GM19025 (cell line): ENCODE data around the gene LIMD2.
"Not testable (repeated sequence)": the region's sequence is repeated elsewhere in the genome, so short reads cannot be mapped to it uniquely, and the experiment has no call there.

ENCODE experiments used
- ATAC-seq: cut with Tn5 transposase; IDR thresholded peaks from one replicate; pipeline ENCODE4 v1.9.1; 2021; ENCODE audit warnings: mild to moderate bottlenecking, low read depth, moderate library complexity; ENCODE audit not compliant: unreplicated experiment

LIMD2 gene

DNA sequence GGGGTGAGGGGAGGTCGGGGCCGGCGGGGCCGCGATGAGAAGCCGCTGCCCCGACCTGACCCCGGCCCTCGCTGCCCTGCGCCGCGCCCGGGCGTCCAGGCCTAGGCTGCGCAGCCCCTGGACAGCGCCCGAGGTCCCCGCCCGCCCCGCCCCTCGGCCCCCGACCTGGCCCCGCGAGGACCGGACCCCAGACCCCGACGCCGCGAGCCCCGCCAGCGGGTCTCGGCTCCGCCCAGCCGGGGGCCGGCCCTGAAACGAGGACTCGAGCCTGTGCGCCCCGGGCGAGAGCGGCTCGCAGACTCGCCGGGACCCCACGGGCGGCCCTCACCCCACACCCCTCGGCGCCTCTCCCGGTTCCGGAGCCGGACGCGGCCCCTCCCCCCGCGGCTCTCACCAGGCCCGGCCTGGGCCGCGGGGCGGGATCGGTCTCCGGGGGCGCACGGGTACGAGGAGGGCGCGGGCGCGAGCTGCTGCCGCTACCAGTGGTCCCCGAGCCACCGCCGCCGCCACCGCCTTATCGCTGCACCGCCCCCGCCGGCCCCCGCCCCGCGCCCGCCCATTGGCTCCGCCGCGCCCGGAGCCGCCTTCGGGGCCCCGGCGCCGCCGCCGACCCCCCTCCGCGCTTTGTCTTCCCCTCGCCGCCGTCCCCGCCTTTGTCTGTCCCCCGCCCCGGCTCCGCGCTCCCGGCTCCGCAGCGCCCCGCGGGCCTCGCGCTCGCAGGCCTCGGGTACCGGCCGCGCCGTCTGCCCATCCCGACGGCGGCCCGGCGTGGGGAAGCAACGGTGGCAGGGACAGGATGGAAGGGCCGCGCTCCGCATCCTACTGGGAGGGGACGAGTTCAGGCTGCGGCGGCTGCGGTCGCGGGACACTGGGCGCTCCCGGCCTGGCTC is at the start of gene LIMD2:
Gene LIMD2 (minus strand): TSS at position 488 of the 890 bp plus-strand sequence. CDS start 827 bp downstream, outside the sequence.
- ATAC-seq, result peak; percentile 16

DNA sequence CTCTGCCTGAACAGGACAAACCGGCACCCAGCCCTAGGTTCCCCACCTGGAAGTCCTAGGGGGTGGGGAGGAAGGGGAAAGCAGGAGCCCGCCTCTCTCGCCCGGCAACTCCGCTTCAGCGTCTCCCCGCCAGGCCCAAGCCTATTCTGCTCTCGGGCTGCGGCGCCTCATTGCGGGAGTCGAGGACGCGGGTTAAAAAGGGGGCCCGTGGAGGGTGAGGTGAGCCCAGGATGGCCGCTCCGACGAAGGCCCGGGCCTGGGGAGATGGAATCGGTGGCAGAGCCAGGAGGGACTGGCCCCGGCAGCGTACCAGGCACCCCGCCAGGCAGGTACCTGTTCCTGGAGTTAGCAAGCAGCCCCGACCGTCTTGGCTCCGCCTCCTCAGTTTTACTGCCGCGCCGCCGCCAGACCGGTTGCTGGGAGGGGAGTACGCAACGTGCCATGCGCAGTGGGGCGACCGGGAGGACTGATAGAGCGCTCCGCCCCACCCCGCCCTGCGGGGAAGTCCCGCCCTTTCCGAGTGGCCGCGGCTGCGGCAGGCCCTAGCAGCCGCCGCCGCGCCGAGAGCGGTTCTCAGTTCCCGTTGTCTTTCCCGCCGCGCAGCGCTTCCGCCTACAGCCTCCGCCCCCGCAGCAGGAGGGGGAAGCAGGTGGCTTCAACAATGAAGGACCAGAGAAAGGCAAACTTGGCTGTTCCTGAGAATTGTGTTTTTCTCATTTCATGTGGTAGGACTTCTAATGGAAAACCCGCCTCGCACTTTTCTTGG is 41.7 kb upstream of the LIMD2 start, which contains the start of gene STRADA:
Gene STRADA (minus strand): TSS at position 392 of the 766 bp plus-strand sequence. CDS start 13,430 bp downstream, outside the sequence.
- peak; percentile 89 for ATAC-seq

DNA sequence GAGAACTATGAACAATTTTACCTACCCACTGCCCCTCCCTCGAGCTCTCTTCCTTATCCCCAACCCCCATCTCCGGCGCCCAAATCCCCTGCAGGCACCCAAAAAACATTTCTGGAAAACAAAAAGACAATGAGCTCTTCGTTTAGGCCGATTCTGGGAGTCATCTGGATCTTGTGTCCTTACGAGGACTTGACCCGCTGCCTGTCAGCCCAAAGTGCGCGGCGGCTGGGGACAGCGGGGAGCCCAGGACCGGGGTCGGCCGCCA is 41.1 kb upstream of the LIMD2 start:
- ATAC-seq, result peak; percentile 6

DNA sequence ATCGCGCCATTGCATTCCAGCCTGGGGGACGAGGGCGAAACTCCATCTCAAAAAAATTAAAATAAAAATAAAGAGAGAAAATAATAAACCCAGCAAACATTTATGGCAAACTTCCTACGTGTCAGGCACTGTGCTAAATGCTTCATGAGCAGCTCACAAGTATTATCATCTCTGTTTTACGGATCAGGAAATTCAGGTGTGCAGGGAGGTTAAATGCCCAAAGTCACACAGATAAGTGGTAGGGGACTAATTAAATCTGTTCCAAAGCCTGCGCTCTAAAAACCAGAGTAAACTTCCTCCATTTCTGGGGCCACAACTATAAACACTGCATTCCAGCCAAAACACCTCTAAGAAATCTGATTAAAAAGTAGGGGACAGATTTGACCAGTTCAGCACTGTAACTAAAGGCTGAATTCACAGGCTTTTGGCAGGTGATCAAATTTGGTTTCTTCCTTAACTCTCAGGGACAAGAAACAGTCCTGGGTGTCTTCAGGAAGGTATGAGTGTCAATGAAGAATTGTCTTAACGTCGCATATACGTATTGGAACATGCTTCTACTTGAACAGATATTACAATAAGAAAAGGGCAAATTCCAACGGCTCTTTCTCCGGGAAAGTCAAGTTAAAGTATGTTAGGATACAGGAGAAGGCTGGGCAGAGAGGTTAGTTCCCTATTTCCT is 40.7 kb upstream of the LIMD2 start:
- no peak for ATAC-seq

GRCh38 chr17:63735691-63736090 is 35.8 kb upstream of the LIMD2 start:
- ATAC-seq, result no peak

DNA sequence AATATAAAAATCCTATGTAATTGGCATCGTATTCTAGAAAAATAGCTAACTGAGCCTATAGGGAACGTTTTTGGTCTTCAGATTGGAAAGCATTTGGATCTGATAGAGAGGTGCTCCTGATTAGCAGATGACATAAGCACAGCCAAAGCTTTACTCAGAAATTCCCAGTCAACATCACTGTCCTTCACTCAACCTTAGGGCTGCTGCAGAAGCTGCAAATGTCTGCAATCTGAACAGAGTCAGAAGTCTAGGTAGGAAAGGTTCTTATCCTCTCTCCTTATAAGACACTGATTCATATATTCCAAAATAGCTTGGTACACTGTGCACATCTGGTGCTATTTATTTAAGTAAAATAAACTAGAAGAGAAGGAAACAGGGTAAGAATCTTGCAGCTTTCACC is 22.5 kb upstream of the LIMD2 start:
- ATAC-seq, result no peak

DNA sequence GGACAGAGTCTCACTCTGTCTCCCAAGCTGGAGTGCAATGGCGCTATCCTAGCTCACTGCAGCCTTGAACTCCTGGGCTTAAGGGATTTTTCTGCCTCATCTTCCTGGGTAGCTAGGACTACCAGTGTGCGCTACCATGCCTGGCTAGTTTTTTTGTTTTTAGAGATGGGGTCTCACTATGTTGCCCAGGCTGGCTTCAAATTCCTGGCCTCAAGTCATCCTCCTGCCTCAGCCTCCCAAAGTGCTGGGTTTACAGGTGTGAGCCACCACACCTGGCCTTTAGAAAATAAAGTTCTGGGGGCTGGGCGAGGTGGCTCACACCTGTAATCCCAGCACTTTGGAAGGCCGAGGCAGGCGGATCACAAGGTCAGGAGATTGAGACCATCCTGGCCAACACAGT is 20.3 kb upstream of the LIMD2 start:
- not testable (repeated sequence) for ATAC-seq

GRCh38 chr17:63718988-63719387 is 19.1 kb upstream of the LIMD2 start:
- no peak for ATAC-seq

- ATAC-seq, result no peak
Measured at GRCh38 chr17:63716426-63716825, 16.5 kb upstream of the LIMD2 start.

DNA sequence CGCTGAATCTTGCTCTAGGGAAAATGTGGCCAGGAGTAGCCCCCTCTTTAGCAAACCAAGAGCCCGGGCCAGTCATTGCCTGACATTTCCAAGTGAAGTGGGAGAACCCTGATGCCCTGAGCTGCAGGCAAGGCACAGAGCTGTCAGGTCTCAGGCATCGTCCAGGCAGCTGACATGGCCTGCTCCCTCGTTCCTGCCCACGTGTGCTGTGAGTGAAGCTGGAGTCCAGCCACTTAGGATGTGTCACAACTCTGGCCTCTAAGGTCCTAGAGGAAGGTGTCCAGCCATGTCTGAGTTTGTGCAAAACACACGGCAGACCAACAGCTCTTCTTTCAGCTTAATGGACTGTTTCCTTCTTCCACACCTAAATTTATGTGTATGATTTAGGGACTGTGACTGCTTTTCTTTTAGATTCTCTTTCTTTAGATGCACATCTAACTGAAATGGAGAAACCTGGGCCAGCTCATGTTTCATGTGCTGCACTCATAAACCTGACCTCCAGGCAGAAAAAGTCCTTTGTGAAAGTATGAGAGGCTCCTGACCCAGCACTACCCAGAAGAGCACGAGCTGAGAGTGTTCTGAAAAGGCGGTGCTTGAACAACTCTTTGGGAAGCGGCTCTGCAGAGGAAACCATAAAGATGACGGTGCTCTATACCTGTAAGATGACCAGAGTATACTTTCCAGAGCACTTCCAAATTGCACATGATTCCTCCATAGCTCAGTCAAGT is 14.8 kb upstream of the LIMD2 start:
- ATAC-seq, result no peak

GRCh38 chr17:63709110-63709509 is 9.2 kb upstream of the LIMD2 start:
- ATAC-seq, result no peak

DNA sequence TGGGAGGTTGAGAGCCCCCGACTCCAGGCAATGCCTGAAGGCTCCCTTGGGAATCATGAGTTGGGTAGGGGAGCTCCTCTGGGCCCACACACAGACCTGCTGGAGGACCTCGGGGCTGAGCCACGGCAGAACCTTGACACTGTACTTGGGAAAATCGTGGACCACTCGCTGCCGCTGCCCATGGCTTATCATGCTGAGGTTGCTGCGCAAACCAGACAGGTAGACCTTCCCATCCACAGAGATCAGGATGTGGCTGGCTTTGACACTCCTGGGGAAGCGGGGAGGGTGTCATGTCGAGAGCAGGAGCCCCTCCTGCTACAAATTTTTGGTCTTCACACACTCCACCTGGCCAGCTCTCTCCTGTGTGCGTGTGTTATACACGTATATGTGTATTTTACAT is 7.2 kb upstream of the LIMD2 start:
- ATAC-seq, result no peak

GRCh38 chr17:63706336-63707082 is 6.6 kb upstream of the LIMD2 start:
- no peak for ATAC-seq

GRCh38 chr17:63705657-63706056 is 5.7 kb upstream of the LIMD2 start:
- no peak for ATAC-seq

DNA sequence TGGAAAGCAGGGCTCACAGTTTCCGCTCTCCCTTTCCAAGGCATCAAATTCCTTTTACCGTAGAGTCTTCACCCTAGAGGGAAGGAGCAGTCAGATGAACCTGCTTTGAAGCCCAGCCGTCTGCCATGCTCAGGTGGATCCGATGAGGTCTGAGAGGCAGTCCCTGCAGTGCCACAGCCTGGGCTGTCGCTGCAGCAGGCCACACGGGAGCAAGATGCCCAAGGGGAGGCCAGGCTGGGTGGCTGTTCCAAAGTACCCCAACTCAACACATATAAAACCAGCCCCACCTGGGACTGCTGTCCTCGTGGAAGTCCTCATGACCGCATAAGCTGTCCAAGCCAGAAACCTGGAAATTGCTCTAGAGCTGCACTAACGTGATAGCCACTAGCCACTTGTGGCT is 4.9 kb upstream of the LIMD2 start:
- no peak for ATAC-seq

DNA sequence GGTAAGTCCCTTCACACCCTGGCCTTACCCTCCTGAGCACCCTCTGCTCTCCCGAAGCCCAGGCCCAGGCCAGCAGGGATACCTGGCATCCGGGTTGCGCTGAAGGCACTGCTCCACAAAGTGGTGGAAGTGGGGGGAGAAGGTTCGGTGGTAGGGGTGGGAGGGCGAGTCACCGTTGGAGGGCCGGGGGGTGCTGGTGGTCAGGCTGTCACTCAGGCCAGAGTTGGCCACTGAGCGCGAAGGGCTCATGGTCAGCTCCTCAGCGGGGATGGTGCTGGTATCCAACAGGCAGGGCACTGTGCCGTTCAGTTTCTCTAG is 4.3 kb upstream of the LIMD2 start:
- ATAC-seq, result no peak

DNA sequence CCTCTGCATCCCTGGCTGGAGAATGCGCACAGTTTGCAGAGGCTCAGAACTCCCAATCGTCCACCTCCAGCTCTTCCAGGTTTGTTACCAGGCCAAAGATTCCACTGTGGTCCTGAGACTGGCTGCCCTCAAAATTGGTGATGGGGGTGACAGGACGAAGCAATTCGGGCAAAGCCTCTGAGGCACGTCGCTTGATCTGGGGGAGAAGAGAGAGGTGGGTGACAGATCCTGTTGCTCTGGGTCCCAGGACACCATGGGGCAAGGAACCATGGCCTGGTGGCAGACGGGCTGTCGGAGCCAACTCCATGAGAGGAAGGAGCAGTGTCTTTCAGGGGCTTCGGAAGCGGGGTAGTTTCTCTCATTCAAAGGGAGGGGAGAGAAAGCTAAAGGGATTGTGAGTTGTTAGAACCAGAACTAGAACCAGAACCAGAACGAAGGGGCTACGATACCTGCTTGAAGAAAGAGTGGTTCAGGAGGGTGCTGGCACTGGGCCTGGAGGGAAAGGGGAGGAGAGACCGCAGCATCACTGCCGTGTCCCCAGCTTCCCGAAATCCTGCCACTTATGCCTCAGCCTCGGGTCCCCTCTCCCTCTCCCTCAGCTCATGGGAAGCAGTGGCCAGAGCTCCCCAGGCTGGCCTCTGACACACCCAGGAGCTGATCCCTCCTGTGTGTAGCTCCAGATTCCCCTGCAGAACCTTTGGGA is 3.8 kb upstream of the LIMD2 start:
- ATAC-seq, result no peak

DNA sequence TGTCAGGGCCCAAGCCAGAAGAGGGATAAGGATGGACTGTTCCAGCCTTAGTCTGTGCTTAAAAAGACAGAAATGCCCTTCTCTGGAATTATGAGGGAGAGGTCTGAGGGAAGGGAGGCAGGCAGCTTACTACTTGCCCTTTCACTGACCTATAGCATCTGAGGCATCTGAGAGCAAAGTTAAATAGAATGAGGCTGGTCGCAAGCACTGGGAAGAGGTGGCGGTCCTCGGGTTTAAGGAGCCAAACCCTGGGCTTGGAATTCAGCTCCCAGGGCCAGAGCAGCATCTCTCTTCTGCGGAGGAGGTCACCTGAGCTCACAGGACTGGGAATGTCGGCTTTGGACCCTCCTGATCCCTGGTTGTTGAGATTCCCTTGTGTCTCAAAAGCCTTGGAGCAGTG is 3.1 kb upstream of the LIMD2 start:
- no peak for ATAC-seq

- no peak for ATAC-seq
Measured at GRCh38 chr17:63702721-63703015, 2.7 kb upstream of the LIMD2 start.
